GM18505 (cell line): ENCODE data around the gene IFT43.

ENCODE experiments used
- ATAC-seq: cut with Tn5 transposase; IDR thresholded peaks from one replicate; pipeline ENCODE4 v1.9.1; 2021; ENCODE audit not compliant: unreplicated experiment
- POLR2A ChIP-seq: IDR thresholded peaks from 4 replicates; pipeline ENCODE4 v1.6.1; 2011; ENCODE audit warnings: borderline replicate concordance; ENCODE audit not compliant: insufficient read depth, insufficient read length; ENCODE audit errors: extremely low read depth

The IFT43 gene

GRCh38 chr14:75985618-75986438 is at the start of gene IFT43:
Gene IFT43, plus strand, starts transcription at chr14:75985763. Its CDS starts 24 bp downstream, at chr14:75985787.
- ATAC-seq, result peak; percentile 70
- no peak for TF ChIP-seq POLR2A

GRCh38 chr14:75939200-75939599 is 46.4 kb upstream of the IFT43 start:
- TF ChIP-seq POLR2A, result no peak
- ATAC-seq, result no peak

GRCh38 chr14:75941030-75941429 is 44.5 kb upstream of the IFT43 start:
- TF ChIP-seq POLR2A, result no peak
- ATAC-seq, result no peak

- no peak for ATAC-seq
- TF ChIP-seq POLR2A, result no peak
Observed at GRCh38 chr14:75944607-75945241, 40.8 kb upstream of the IFT43 start.

GRCh38 chr14:75946785-75947184 is 38.8 kb upstream of the IFT43 start:
- ATAC-seq, result no peak
- no peak for TF ChIP-seq POLR2A

GRCh38 chr14:75952489-75952888 is 33.1 kb upstream of the IFT43 start:
- no peak for TF ChIP-seq POLR2A
- ATAC-seq, result no peak

- no peak for ATAC-seq
- TF ChIP-seq POLR2A, result no peak
Observed at GRCh38 chr14:75959031-75959430, 26.5 kb upstream of the IFT43 start.

- ATAC-seq, result no peak
- no peak for TF ChIP-seq POLR2A
Observed at GRCh38 chr14:75960231-75960630, 25.3 kb upstream of the IFT43 start.

GRCh38 chr14:75961662-75962061 is 23.9 kb upstream of the IFT43 start:
- no peak for TF ChIP-seq POLR2A
- ATAC-seq, result no peak

GRCh38 chr14:75967866-75968265 is 17.7 kb upstream of the IFT43 start:
- no peak for ATAC-seq
- no peak for TF ChIP-seq POLR2A

- ATAC-seq, result no peak
- TF ChIP-seq POLR2A, result no peak
Observed at GRCh38 chr14:75968456-75968855, 17.1 kb upstream of the IFT43 start.

GRCh38 chr14:75969126-75969525 is 16.4 kb upstream of the IFT43 start:
- ATAC-seq, result no peak
- TF ChIP-seq POLR2A, result no peak

- ATAC-seq, result no peak
- no peak for TF ChIP-seq POLR2A
Observed at GRCh38 chr14:75969891-75970290, 15.7 kb upstream of the IFT43 start.

- TF ChIP-seq POLR2A, result no peak
- no peak for ATAC-seq
Observed at GRCh38 chr14:75970989-75971388, 14.6 kb upstream of the IFT43 start.
